ENCODE results near the gene TPCN2.

The TPCN2 gene

DNA sequence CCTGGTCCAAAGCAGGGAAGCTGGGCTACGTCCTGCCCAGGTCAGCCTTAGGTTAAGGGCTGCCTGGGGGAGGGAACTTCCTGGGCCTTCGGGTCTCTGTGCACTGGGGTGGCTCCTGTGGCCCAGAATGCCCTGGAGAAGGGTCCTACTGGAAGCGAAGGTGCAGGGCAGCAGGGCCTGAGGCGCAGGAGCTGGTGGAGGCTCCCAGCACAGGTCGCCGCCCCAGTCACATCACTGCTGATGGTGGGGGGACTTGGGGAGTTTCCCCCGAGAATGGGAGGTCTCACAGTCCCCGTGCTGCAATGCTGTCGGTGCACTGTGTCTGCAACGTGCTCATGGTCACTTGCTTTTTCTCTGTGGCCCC lies 106.2 kb downstream of the TPCN2 start:
- no peak for DNase-seq

DNA sequence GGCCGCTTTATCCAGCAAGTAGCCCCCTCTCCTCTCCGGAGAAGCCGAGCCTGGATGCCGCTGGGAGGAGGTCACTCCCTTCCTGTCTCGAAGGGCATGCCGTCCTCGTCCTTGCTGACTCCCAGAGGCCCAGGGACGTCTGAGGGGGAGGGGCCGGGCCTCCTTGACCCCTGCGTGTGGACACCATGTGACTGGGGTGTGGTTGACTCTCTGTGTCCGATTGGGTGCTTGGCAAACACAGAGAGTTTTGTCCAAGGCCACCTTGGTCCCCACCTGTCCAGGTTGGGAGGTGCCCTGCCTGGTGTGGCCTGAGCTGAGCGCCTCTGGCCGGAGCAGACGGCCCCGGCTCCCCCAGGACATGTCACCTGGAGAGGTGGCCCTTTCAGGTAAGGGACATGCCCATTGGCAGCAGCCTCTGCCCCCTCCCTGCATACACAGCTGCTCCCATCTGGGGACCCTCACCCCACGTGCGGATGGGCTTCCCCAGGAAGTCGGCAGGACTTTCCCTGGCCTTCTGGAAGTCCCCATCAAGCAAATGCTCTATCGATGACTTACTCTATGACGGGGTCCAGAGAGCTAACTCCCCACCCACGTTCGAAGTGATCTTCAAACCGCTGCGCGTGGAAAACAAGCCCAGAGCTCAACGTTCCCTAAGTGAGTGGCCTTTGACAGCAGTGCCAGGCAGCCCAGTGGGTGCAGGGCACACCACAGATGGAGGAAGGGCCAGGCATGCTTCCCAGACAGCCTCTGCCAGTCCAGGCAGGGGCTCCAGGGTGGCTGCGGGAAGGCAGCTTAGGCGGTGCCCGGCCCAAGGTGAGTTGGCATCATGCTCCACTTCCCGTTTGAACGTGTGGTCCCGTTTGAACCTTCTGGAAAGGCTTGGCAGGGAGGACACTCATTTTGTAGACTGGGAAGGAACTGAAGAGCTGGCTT lies 106.8 kb downstream of the TPCN2 start, which contains the start of gene SMIM38:
Gene SMIM38, plus strand, starts transcription at position 634 of the 933 bp plus-strand sequence. CDS start 1,912 bp downstream, outside the sequence.
- DNase-seq: no peak

DNA sequence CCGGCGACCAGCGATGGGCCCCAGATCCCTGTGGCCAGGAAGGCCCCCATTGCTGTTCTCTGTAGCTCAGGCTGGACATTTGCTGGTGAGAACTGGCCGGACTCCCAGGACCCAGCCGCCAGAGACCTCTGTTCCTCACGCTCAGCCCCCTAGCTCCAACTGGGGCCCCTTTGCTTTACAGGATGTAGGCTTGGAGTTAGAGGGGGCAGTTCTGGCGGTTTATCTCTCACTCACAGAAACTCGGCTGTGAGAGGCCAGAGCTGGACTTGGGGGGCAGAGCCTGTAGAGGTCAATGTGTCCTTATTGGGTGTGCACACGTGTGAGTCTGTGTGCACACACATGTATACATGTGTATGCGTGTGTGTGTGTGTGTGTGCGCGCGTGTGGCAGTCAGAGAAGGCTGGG lies 107.5 kb downstream of the TPCN2 start:
- DNase-seq: no peak

DNA sequence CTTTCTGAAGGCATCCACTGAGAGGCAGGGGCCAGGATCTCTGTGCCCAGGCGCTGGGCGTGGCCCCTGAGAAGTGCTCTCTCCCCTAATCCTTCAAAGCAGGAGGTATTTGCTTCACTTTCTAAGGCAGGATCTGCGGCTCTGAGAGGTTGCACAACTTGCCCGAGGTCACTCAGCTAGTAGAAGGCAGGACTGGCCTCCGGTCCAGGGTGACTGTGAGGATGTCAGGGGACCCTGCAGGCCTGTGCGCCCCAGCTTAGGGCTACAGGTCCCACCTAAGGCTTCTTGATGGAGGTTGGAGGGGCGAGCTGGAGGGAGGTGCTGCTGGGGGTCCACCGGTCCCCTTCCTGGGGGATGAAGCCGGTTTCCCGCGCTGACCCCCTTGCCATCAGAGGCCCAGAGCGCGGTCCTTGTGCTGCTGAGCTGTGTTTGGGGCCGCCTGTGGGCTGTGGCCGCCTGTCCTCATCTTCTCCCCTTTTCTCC lies 108.0 kb downstream of the TPCN2 start:
- no peak for DNase-seq

- DNase-seq: peak; percentile 44
These were observed 108.6 kb downstream of the TPCN2 start for GRCh38 chr11:69157156-69157821.

GRCh38 chr11:69157822-69158231 lies 109.1 kb downstream of the TPCN2 start:
- DNase-seq: no peak

DNA sequence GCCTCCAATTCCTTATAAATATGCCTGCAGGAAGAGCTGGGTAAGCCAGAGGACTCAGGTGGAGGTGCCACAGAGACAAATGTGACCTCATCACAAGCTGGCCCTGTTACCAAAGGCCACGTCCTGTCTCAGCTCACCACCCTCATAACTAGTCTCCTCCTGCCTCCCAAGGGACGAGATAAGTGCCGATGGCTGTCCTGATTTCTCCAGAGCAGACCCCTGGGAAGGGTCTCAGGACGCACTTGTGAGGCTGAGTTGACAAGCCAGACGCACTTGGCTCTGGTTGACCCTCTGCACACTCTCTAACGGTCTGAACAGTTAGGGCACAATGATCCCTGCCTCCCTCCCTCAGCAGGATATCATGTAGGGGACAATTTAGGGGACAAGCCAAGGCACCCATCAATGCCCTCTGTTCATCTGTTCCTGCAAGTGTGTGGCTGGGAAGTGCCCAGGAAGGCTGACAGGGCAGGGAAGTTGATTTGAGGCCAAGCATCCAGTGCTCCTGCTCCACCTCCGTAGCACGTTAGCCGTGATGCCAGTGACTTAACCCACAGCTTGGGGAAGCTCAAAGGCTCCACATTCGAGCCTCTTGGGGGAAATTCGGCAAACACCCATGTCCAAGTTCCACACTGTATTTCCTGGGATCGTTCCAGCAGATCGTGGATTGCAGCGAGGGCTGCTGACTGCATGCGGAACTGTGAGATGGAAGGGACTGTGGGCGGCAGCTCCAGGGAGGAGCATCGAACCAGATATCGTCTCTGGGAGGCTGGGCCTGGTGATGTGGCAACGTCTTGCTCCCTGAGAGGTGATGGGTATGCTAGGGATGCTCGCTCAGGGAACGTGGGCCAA lies 109.8 kb downstream of the TPCN2 start:
- DNase-seq: no peak

DNA sequence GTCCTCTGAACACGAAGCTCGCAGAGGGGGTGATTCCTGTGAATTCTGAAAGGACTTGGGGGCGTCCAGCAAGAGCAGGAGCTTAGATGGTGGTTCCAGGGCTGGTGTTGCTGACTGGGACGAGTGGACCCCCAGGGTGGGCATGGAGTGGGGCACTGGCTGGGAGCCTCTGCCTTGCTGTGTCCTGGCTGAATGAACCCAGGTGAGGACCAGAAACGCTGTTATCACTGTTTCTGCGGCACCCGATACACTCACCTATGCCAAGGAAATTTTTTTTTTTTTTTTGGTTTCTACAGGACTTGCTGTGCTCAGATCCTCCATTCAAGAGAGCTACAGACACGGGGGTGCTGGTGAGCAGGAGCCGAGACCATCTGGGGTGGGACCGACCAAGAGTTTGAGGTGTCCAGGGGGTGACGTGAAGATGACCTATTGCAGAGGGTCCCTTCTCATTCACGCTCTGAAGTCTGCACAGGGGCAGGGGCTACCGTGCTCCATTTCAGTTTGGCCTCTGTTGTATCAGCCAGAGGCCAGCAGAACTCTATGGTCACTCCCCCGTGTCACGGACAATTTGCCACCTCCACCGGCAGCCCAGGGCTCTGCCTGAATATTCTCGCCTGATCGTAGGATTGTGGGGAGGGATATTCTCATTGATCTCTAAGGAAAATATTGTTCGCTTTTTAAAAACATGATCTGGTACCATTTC lies 110.6 kb downstream of the TPCN2 start:
- no peak for DNase-seq

- no peak for DNase-seq
These were observed 111.8 kb downstream of the TPCN2 start for GRCh38 chr11:69160296-69161116.

DNA sequence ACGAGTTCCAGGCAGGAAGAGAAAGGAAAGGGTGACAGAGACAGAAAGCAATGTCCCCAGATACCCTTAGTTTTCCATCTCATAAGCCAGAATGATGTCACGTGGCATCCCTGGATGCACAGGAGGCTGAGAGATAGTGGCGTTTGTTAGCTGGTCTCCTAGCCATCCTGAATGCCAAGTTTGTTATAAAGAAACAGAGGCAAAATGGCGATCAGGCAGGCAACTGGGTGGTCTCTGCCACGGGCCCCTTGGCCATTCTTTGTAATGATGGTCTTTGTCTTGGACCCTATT lies 112.3 kb downstream of the TPCN2 start:
- no peak for DNase-seq

- no peak for DNase-seq
These were observed 113.8 kb downstream of the TPCN2 start for GRCh38 chr11:69162505-69162904.

DNA sequence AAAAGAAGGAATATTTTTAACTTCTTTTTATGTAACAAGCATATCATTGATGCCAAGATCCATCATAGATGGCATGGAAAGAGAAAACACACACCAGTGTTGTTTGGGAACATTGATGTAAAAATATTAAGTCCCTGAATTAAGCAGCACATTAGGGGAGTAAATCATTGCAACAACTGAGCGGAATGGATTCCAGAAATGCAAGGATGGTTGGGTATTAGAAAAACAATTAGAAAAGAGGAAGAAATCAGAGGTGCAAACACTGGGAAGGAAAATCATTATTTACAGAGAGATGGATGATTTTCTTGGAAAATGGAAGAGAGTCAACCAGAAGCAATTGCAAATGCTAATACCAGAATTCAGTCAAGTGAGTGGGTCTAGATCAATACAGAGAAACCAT lies 115.1 kb downstream of the TPCN2 start:
- no peak for DNase-seq

GRCh38 chr11:69164824-69165223 lies 116.1 kb downstream of the TPCN2 start:
- no peak for DNase-seq

DNA sequence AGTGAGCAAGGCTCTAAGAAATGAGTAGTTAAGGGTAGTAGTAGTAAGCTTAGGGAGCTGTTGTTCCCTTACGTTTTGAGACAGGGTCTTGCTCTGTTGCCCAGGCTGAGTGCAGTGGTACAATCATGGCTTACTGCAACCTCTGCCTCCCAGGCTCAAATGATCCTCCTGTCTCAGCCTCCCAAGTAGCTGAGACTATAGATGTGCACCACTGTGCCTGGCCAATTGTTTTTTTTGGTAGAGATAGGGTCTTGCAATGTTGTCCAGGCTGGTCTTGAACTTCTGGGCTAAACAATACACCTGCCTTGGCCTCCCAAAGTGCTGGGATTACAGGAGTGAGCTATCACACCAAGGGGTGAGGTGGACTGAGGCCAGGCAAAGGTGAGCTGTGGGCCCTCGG lies 117.0 kb downstream of the TPCN2 start:
- no peak for DNase-seq

DNA sequence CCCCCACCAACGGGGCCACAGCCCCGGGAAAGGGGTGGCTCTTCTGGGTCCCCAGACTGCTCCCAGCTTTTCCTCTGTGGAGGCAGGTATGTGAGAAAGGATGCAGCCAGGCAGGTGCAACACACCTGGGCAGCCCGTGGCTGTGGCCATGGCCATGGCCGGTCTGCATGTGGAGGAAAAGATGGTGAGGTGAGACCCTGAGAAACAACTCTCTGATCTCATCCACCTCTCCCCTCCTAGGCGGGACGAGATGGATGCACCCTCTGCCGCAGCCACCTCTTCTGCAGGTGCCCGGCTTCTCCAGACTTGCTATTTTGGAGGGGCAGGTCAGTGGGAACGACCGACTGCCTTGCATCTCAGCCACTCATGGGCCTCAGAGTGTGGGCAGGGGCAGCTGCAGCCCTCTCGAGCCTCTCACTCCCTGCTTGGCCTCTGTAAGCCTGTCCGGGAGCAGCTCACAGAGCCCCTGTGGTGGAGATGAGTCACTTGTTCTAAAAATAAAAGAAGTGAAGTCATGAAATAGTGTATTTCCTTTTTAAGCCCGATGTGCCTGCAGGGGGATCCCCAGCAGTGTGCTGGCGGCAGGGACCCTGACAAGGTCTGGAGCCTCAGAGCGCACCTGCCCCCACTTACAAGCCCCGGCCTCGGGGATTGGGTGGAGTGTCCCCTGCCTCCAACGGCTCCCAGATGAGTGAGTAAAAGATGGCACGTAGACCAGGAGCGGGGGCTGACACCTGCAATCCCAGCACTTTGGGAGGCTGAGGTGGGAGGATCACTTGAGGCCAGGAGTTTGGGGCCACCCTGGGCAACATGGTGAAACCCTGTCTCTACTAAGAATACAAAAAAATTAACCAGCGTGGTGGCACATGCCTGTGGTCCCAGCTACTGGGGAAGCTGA lies 117.7 kb downstream of the TPCN2 start:
- peak; percentile 18 for DNase-seq

DNA sequence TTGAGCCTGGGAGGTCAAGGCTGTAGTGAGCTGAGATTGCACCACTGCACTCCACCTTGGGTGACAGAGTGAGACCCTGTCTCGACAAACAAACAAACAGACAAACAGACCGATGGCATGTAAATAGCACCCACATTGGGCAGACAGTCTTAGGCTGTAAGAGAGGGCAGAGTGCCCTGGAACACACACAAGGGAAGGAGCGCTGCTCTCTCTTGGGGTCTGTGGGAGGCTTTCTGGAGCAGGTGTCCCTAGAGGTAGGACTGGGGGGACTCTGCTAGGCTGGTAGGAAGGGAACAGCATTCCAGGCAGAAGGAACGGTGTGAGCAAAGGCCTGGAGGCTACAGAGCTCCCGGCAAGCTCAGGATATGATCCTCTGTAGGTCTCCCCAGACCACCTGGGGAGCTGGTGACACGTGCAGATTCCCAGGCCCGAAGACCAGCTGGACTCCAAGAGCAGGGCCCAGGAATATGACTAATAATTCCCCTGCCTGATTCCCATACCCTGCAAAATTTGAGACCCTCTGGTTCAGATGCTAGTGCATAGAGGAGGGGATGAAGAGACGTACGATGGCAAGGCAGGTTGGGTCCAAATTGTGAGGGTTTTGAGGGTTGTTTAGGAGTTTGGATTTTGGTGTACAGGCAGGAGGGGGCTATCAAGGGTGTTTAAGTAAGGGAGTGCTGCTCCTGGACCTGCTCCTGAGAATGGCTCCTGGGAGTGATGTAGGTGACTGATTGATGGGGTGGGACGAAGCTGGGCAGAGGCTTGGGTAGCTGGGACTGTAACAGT lies 118.6 kb downstream of the TPCN2 start:
- no peak for DNase-seq

- DNase-seq: no peak
These were observed 119.4 kb downstream of the TPCN2 start for GRCh38 chr11:69167916-69168691.

- no peak for DNase-seq
These were observed 120.7 kb downstream of the TPCN2 start for GRCh38 chr11:69169479-69169878.

- no peak for DNase-seq
These were observed 122.0 kb downstream of the TPCN2 start for GRCh38 chr11:69170704-69171103.

Data from NCI-H2227 treated with DMSO at 0.1 percent for 48 hours (cell line).